ENCODE results near the gene SRRM3.
A peak's percentile ranks its signal among the peaks of the same experiment; 100 is the strongest.
"Not testable (repeated sequence)": the region's sequence is repeated elsewhere in the genome, so short reads cannot be mapped to it uniquely, and the experiment has no call there.

Gene SRRM3

GRCh38 chr7:76292911-76293310 is 91.2 kb downstream of the SRRM3 start:
- DNase-seq = not testable (repeated sequence)

DNA sequence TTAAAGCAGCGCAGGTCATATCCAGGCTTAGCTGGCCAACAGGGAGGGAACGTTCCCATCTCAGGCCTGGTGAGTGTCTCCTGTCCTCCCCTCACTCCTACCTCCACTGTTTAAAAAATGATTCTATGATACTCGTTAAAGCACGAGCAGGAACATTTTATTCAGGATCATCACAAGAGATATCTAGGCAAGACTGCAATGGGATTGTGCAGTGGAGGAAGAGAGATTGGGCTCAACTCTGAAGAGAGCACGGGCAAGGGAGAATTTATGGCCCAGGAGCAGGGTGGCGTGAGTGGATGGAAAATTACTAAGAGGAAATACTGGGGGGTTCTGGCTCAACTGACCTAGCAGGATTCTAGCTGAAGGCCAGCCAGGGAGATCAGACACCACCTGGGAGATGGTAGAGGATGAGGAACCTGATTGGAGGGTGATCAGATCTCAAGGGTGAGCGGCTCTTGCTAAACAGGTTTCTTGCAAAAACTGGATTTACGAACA is 91.8 kb downstream of the SRRM3 start:
- DNase-seq = no peak

DNA sequence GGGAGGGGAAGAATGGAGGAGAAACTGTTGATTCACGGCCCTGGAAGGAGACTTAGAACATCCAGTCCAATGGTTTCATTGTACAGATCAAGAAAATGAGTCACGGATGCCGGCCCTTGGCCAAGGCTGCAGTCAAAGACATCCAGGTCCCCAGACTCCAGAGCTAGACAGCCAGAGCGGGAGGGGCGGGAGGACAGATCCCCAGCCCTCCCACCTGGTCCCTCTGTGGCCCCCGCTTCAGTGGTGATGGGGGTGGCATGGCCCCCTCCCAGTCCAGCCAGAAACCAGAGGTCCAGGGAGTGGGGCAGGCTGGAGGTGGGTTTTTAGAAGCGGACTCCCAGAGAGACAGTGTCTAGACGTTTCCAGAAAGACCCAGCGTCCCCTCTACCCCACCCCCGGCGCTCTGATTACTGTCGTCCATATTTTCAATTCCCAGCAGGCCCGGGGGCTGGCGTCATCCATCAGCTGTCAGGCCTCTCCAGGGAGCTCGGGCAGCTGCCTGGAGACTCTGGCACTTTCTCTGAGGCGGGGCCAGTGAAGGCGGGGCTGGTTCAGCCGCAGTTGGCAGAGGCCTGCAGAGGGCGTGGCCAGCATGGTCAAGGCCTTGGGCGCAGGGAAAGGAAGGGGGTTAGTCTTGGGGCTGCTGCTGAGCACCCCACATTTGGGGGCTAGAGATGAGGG is 92.8 kb downstream of the SRRM3 start:
- peak; percentile 95 for DNase-seq

GRCh38 chr7:76296743-76297740 is 95.3 kb downstream of the SRRM3 start:
- no peak for DNase-seq

- no peak for DNase-seq
Measured at GRCh38 chr7:76300166-76300731, 98.6 kb downstream of the SRRM3 start.

GRCh38 chr7:76301000-76301399 is 99.3 kb downstream of the SRRM3 start:
- no peak for DNase-seq

DNA sequence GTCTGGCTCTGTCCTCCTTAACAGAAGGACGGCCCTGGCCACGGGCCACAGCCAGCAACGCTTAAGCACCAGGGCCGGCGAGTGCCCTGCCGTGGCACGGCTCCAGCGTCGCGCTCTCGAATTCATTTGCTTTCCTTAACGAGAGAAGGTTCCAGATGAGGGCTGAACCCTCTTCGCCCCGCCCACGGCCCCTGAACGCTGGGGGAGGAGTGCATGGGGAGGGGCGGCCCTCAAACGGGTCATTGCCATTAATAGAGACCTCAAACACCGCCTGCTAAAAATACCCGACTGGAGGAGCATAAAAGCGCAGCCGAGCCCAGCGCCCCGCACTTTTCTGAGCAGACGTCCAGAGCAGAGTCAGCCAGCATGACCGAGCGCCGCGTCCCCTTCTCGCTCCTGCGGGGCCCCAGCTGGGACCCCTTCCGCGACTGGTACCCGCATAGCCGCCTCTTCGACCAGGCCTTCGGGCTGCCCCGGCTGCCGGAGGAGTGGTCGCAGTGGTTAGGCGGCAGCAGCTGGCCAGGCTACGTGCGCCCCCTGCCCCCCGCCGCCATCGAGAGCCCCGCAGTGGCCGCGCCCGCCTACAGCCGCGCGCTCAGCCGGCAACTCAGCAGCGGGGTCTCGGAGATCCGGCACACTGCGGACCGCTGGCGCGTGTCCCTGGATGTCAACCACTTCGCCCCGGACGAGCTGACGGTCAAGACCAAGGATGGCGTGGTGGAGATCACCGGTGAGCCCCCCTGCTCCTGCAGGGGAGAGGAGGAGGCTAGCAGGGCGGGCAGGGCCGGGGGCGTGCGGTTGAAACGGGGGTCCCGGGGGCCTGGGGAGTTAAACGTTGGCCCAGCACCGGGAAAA is 100.9 kb downstream of the SRRM3 start, which contains the start of gene HSPB1:
HSPB1 (plus strand) TSS at position 327 of the 855 bp plus-strand sequence; CDS start at position 367, 40 bp downstream.
- DNase-seq = peak; percentile 79

- DNase-seq = peak; percentile 69
Measured at GRCh38 chr7:76303202-76304147, 101.8 kb downstream of the SRRM3 start.

DNA sequence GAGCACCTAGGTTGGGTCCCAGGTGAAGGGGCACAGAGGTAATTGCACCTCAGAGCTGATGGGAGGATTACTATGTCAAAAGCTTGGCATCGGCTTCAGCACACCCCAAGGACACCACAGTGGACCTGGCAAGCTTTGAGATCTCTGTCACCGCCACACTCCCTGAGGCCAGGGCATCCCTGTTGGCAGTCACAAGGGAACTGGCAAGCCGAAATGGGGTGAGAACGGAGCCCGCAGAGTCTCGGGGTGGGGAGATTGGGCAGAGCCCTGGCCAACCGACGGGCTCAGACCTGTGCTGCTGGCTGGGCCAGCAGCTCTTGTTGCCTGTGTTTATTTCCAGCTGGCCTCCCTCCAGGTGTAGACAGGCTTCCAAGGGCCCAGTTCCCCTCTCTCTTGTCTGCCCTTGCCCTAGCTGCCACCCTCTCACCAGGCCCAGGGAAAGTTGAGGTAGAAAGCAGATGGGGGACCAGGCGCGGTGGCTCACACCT is 103.2 kb downstream of the SRRM3 start:
- DNase-seq = peak; percentile 68

GRCh38 chr7:76308874-76309273 is 107.2 kb downstream of the SRRM3 start:
- DNase-seq = not testable (repeated sequence)

- DNase-seq = not testable (repeated sequence)
Measured at GRCh38 chr7:76309341-76310101, 107.8 kb downstream of the SRRM3 start.

DNA sequence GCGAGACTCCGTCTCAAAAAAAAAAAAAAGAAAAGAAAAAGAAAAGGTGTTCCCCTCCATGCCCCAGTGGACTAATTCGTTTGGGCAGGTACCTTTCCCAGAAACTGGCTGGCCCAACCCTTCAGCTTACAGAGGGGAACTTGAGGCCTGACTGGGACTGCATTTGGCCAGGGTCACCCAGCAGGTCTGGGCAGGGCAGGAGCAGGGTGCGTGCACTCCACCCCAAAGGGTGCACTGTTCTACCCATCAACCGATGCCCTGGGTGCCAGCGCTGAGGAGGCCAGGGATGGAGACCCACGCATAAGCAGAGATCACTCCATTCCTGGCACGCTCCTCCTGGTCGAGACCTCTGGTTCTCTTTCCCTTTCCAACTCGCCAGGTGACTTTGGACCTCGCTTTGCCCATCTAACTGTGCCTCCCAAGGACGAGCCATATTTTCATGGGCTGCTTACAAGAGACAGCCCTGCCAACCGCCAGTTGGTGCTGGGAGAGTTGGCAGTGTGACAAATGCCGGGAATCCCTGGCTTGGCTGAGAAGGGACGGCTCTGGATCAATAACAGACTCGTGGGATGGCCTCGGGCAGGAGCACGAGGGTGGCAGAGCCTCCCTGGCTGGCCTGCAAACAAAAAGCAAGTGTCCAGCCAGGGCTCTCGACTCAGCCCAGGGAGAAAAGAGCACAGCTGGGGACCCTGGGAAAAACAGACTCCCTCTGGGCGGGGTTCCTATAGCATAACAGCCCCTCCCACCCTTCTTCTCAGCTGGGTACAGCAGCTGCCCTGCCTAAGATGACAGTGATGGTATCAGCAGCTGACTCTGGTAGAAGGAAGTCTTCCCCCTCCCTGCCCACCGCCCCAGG is 108.6 kb downstream of the SRRM3 start:
- DNase-seq = peak; percentile 24

- DNase-seq = not testable (repeated sequence)
Measured at GRCh38 chr7:76311838-76312237, 110.1 kb downstream of the SRRM3 start.

GRCh38 chr7:76314042-76314721 is 112.5 kb downstream of the SRRM3 start:
- DNase-seq = peak; percentile 94

DNA sequence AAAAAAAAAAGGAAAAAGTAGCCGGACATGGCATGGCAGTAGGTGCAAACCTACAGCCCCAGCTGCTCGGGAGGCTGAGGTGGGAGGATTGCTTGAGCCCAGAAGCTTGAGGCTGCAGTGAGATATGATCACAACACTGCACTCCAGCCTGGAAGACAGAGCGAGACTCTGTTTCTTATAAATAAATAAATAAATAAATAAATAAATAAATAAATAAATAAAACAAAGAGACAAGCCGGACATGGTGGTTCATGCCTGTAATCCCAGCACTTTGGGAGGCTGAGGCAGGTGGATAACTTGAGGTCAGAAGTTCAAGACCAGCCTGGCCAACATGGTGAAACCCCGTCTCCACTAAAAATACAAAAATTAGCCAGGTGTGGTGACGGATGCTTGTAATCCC is 113.0 kb downstream of the SRRM3 start:
- DNase-seq = not testable (repeated sequence)

DNA sequence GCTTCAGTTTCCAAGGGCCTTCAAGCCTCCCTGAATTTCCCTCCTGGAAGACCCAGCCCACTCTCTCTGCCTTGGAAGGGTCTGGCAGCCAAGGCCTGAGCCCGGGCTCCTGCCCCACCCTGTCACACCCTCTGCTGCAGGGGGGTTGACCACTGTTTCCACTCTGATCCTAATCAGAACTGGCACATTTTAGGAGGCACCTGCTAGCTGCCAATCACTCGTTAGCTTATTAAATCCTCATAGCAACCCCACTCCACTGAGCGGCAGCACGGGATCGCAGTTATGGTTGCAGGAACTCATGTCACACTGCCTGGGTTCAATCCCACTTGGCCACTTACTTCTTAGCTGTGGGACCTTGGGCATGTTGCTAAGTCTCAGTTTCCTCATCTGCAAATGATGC is 113.7 kb downstream of the SRRM3 start:
- no peak for DNase-seq

- DNase-seq = no peak
Measured at GRCh38 chr7:76316984-76317781, 115.5 kb downstream of the SRRM3 start.

Measured in midbrain (tissue), 1 donor.